Smooth muscle cell of the brain vasculature (primary cell): ENCODE results near the gene SNRPA1.

Experiments
- DNase-seq: peaks from one replicate; pipeline ENCODE4 v3.0.0-alpha.2; 2012; ENCODE audit warnings: low read depth, low spot score

SNRPA1 gene

GRCh38 chr15:101318839-101319238, 23.8 kb upstream of the SNRPA1 start:
- DNase-seq, result no peak

GRCh38 chr15:101318147-101318819, 23.2 kb upstream of the SNRPA1 start:
- no peak for DNase-seq

GRCh38 chr15:101317336-101317872, 22.4 kb upstream of the SNRPA1 start:
- DNase-seq, result no peak

- DNase-seq, result no peak
These were observed 21.5 kb upstream of the SNRPA1 start for GRCh38 chr15:101316529-101316928.

- DNase-seq, result no peak
These were observed 20.7 kb upstream of the SNRPA1 start for GRCh38 chr15:101315736-101316135.

GRCh38 chr15:101314336-101315125, 19.5 kb upstream of the SNRPA1 start:
- no peak for DNase-seq

GRCh38 chr15:101313041-101313761, 18.2 kb upstream of the SNRPA1 start:
- DNase-seq, result no peak

GRCh38 chr15:101310508-101310907, 15.5 kb upstream of the SNRPA1 start:
- DNase-seq, result no peak

GRCh38 chr15:101310161-101310480, 15.1 kb upstream of the SNRPA1 start:
- no peak for DNase-seq

GRCh38 chr15:101309436-101310160, 14.6 kb upstream of the SNRPA1 start:
- DNase-seq, result no peak

- no peak for DNase-seq
These were observed 13.8 kb upstream of the SNRPA1 start for GRCh38 chr15:101308604-101309435.

GRCh38 chr15:101307897-101308603, 13.0 kb upstream of the SNRPA1 start:
- no peak for DNase-seq

GRCh38 chr15:101307048-101307896, 12.2 kb upstream of the SNRPA1 start:
- no peak for DNase-seq

GRCh38 chr15:101306341-101307047, 11.4 kb upstream of the SNRPA1 start:
- no peak for DNase-seq

- DNase-seq, result no peak
These were observed 10.8 kb upstream of the SNRPA1 start for GRCh38 chr15:101305820-101306255.

GRCh38 chr15:101303408-101303807, 8.4 kb upstream of the SNRPA1 start:
- no peak for DNase-seq

GRCh38 chr15:101296418-101297405, 1.7 kb upstream of the SNRPA1 start:
- no peak for DNase-seq
